ENCODE measurements around the gene MRPS34. TPM values are rescaled to one million over a fixed set of nuclear protein-coding genes. Genes with fewer than 3 reads are reported as not detected.

MRPS34 gene
- total RNA-seq, 1 donor from 2014 or later, result 118 TPM

DNA sequence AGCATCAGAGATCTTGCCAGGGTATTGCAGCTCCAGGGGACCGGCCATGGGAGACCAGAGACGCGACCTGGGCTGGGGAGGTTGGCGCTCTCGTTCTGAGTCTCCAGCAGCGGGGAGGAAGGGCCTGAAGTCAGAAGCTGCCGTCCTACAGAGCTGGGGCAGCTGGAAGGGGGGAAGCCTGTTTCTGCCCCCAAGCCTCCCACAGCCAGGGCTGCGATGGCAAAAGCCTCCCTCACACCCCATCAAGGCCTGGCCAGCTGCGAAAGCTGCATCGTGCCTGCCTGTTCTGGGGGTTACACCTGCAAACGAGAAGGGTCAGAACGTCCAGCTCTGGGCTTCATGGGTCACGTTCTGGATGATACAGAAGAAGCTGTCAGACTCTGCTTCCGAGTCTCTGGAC lies 40.9 kb downstream of the MRPS34 start:
- intact Hi-C loops (cut with micrococcal nuclease), result no loop called here

DNA sequence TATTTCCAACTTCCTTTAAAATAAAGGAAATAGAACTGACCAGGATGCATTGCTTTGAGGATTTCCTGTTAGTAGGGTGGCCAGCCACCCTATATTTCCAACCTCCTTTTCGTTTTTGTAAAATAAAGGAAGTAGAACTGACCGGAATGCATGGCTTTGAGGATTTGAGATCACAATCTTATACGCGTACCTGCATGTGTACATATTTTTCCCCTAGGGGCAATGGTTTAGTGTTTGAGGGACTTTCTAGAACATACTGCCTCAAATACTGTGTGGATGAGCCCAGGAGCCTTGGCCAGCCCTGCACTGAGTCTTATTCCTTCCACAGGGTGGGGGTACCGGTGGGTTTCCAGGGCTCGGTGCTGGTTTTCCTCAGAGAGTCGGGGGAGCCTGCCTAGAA lies 41.3 kb downstream of the MRPS34 start:
- intact Hi-C loops (cut with micrococcal nuclease), result no loop called here

DNA sequence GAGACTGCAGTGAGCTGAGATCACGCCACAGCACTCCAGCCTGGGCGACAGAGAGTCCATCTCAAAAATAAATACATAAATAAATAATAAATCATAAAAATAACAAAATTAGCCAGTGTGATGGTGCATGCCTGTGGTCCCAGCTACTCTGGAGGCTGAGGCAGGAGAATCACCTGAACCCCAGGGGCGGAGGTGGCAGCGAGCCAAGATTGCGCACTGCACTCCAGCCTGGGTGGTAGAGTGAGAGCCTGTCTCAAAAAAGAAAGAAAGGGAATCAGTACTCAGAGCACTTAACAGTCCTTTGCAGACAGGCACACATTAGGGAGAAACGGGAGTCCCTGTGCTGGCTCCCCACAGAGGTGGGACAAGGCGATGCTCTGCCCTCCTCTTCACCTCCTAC lies 41.9 kb downstream of the MRPS34 start:
- intact Hi-C loops (cut with micrococcal nuclease), result no loop called here

DNA sequence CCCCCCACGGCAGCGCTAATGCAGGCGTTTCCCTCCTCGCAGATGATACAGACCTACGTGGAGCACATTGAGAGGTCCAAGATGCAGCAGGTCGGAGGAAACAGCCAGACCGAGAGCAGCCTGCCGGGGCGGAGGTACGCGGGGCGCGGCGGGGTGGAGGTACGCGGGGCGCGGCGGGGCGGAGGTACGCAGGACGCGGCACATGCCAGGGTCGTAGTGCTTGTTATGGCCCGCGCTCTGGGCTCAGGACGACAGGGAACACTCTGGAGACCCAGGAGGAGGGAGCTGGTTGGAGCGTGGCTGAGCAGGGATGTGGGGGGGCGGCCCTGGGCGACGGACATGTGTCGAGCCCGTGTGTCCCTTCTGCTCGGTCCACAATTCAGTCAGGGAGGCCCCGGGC lies 43.5 kb downstream of the MRPS34 start:
- intact Hi-C loops (cut with micrococcal nuclease), result no loop called here

DNA sequence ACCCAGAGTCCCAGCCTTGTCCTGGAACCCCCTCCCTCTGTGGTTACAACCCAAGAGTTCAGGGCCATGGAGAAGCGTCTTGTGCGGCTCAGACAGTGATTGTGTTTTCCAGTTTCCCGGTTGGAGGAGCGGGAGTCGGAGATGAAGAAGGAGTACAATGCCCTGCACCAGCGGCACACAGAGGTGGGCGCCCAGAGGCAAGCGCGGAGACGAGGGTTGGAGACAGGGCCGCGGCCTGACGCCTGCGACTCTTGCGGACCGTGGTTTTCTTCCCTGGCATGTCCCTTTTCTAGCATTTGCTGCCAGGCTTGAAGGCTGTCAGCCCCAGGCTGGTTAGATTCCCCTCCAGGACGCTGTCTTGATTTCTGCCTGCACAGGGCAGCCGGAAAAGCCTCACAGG lies 43.9 kb downstream of the MRPS34 start:
- intact Hi-C loops (cut with micrococcal nuclease), result no loop called here

DNA sequence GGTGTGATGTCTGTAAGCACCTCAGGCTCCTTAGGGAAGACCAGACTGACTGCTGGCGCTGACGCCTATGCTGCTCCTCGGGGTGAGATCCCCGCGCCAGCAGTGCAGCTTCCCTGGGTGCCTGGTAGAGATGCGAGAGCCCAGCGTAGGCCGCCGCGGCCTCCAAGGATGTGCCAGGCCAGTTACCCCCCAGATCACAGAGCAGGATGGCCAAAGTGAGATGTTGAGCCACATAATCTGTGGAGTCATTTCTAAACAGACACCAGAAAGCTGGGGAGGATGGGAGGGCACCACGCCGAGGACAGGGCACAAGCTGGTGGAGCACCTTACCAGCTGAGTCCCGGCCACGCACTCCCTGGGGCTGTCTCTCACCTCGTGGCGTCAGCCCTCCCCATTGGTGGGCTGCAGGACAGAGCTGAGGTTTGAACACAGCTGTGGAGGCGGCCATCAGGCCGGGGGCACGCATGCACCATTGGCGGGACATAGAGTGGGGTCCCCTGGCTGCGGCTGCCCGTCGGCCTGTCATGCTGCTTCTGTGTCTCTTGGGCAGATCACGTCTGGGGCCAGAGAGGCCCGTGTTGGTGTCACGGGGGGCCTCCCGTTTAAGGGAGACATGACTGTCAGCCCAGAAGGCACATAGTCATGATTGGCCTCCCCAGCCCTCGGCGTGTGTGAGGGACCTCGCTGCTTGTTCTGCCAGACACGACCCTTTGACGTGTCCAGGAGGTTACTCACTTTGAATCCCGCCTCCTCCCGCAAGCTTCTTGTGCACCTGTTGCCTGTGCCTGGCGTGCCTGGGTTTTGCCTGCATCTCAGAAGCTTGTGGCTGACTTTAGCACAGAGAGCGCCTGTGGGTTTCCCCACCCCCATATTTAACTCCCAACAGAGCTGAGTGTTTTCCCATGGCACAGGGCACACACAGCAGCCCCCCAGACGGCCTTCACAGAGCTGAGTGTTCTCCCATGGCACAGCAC lies 45.0 kb downstream of the MRPS34 start:
- intact Hi-C loops (cut with micrococcal nuclease), result no loop called here

DNA sequence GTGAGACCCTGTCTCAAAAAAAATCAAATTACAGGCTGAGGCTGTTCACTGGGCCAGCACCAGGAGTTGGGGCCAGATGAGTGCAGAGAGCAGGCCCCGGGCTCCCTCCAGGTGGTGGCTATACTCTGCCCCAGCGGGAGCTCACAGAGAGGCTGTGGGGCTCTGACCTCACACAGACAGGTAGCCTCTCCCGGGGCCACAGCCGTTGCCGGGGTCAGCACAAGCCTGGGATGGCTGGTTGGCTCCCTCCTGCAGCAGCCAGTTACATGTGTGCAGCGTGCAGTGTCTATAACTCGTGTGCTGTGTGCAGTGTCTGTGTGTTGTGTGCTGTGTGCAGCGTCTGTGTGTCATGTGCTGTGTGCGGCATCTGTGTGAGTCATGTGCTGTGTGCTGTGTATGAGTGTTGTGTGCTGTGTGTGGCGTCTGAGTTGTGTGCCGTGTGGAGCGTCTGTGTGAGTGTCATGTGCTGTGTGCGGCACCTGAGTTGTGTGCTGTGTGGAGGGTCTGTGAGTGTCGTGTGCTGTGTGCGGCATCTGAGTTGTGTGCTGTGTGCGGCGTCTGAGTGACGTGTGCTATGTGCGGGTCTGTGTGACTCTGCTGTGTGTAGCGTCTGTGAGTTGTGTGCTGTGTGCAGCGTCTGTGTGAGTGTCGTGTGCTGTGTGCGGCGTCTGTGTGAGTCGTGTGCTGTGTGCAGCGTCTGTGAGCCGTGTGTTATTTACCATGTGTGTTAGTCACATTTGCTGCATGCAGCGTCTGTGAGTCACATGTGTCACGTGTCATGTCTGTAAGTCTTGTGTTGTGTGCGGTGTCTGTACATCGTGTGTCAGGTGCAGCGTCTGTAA lies 46.1 kb downstream of the MRPS34 start:
- intact Hi-C loops (cut with micrococcal nuclease), result no loop called here

DNA sequence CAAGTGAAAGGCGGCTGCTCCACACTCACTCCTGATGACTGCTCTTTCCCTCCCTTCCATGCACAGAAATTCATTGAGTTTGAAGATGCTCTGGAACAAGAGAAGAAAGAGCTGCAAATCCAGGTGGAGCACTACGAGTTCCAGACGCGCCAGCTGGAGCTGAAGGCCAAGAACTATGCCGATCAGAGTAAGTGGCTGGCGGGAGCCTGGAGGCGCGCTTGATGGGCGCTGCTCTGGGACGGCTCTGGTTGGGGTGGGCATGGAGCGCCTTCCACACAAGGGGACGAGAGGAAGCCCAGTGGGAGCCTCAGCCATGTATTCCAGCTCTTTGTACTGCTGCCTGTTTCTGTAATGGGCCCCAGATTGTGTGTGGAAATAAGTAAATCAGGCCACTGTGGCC lies 48.4 kb downstream of the MRPS34 start:
- intact Hi-C loops (cut with micrococcal nuclease), result no loop called here

DNA sequence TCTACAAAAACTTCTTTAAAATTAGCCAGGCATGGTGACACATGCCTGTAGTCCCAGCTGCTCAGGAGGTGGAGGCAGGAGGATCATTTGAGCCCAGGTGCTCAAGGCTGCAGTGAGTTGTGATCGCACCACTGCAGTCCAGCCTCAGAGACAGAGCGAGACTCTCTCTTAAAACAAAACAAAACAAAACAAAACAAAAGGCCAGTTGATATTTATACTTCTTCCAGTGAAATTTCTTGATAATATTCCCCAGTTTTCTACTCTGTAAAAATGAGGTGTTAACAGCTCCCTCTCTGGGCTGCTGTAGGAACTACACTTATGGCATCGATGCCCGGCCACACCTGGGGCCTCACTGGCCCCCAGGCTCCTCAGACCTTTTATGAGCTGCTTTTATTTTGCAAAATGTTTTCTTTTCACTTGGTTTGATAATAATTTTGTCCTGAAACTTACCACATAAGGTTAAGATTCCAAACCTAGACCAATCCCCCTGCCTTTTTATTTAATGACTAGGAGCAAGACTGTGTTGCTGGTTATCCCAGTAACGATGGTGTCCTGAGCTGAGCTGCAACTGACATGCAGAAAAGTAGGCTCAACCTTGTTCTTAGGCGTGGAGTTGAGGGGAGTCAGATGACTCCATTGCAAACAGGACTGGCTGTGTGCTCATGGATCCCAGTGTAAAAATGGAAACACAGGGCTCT lies 49.3 kb downstream of the MRPS34 start:
- intact Hi-C loops (cut with micrococcal nuclease), result loop anchor here (1.0 kb wide), 1 partner anchor 45 kb away; the partner anchor contains the start of gene JPT2

Other genes starting within 250 kb of the MRPS34 start
- gene TMEM204, start 239.5 kb downstream of the MRPS34 start, total RNA-seq, result 49.2 and 49.9 TPM in 2 replicates
- 6.7 and 8.7 TPM in 2 replicates for gene IFT140, start 161.1 kb downstream of the MRPS34 start, total RNA-seq
- 36.9 and 37.8 TPM in 2 replicates for gene CRAMP1, start 160.8 kb downstream of the MRPS34 start, total RNA-seq
- gene JPT2, start 94.9 kb downstream of the MRPS34 start, total RNA-seq, result 66.8 and 68.8 TPM in 2 replicates
- 122 and 123 TPM in 2 replicates for gene MAPK8IP3, start 66.9 kb downstream of the MRPS34 start, total RNA-seq
- 52.0 and 56.9 TPM in 2 replicates for gene NME3, start 1.6 kb downstream of the MRPS34 start, total RNA-seq
- gene EME2, start 324 bp downstream of the MRPS34 start, total RNA-seq, result 39.9 and 44.4 TPM in 2 replicates
- gene SPSB3, start 9.4 kb upstream of the MRPS34 start, total RNA-seq, result 37.3 TPM in 2 replicates
- 52.9 and 53.7 TPM in 2 replicates for gene NUBP2, start 9.8 kb upstream of the MRPS34 start, total RNA-seq
- gene IGFALS, start 20.6 kb upstream of the MRPS34 start, total RNA-seq, result 0.22 TPM in 2 replicates
- gene HAGH, start 53.7 kb upstream of the MRPS34 start, total RNA-seq, result 50.5 and 50.9 TPM in 2 replicates
- 10.1 and 12.4 TPM in 2 replicates for gene FAHD1, start 54.1 kb upstream of the MRPS34 start, total RNA-seq
- gene MEIOB, start 99.0 kb upstream of the MRPS34 start, total RNA-seq, result not detected in 2 replicates
- gene HS3ST6, start 145.3 kb upstream of the MRPS34 start, total RNA-seq, result not detected in 2 replicates
- gene MSRB1, start 170.1 kb upstream of the MRPS34 start, total RNA-seq, result 24.4 and 26.6 TPM in 2 replicates
- not detected in 2 replicates for gene RPL3L, start 181.6 kb upstream of the MRPS34 start, total RNA-seq
- gene NDUFB10, start 186.4 kb upstream of the MRPS34 start, total RNA-seq, result 118 and 120 TPM in 2 replicates
- 2,266 and 2,280 TPM in 2 replicates for gene RPS2, start 191.7 kb upstream of the MRPS34 start, total RNA-seq
- 0.27 TPM in 1 of 2 replicates, not detected in the other for gene RNF151, start 193.7 kb upstream of the MRPS34 start, total RNA-seq
- 36.2 and 39.6 TPM in 2 replicates for gene TBL3, start 198.9 kb upstream of the MRPS34 start, total RNA-seq
- 0.37 and 0.61 TPM in 2 replicates for gene NOXO1, start 208.3 kb upstream of the MRPS34 start, total RNA-seq
- gene GFER, start 211.1 kb upstream of the MRPS34 start, total RNA-seq, result 26.4 and 32.7 TPM in 2 replicates
- gene SYNGR3, start 216.8 kb upstream of the MRPS34 start, total RNA-seq, result 20.8 and 23.2 TPM in 2 replicates
- gene ZNF598, start 236.7 kb upstream of the MRPS34 start, total RNA-seq, result 71.1 and 73.9 TPM in 2 replicates
- 0.37 and 1.1 TPM in 2 replicates for gene NPW, start 246.7 kb upstream of the MRPS34 start, total RNA-seq